Stimulated activated CD8-positive, alpha-beta memory T cell treated with anti-CD3 and anti-CD28 coated beads, Interleukin-12 subunit alpha, Interleukin-12 subunit beta, amount 100 ng/mL, for 4 hours (primary cell): Measurements from ENCODE around the gene MCTP2.
"Not testable (repeated sequence)": the region's sequence is repeated elsewhere in the genome, so short reads cannot be mapped to it uniquely, and the experiment has no call there.

ENCODE experiments used
- DNase-seq: peaks from one replicate; pipeline ENCODE4 v3.0.0-alpha.2; 2020; ENCODE audit warnings: low read depth

MCTP2 gene

GRCh38 chr15:94235041-94235440 is 3.7 kb downstream of the MCTP2 start:
- DNase-seq: no peak

GRCh38 chr15:94235646-94236045 is 4.3 kb downstream of the MCTP2 start:
- no peak for DNase-seq

- DNase-seq: no peak
These were observed 5.2 kb downstream of the MCTP2 start for GRCh38 chr15:94236608-94237007.

- DNase-seq: no peak
These were observed 6.5 kb downstream of the MCTP2 start for GRCh38 chr15:94237903-94238302.

GRCh38 chr15:94238539-94239118 is 7.3 kb downstream of the MCTP2 start:
- no peak for DNase-seq

- no peak for DNase-seq
These were observed 8.1 kb downstream of the MCTP2 start for GRCh38 chr15:94239474-94239873.

- DNase-seq: no peak
These were observed 9.1 kb downstream of the MCTP2 start for GRCh38 chr15:94240480-94240879.

GRCh38 chr15:94242257-94242656 is 10.9 kb downstream of the MCTP2 start:
- DNase-seq: no peak

- not testable (repeated sequence) for DNase-seq
These were observed 11.6 kb downstream of the MCTP2 start for GRCh38 chr15:94243003-94243402.

GRCh38 chr15:94243418-94243817 is 12.1 kb downstream of the MCTP2 start:
- no peak for DNase-seq

- DNase-seq: no peak
These were observed 14.7 kb downstream of the MCTP2 start for GRCh38 chr15:94246016-94246415.

GRCh38 chr15:94247789-94248638 is 16.7 kb downstream of the MCTP2 start:
- DNase-seq: no peak

GRCh38 chr15:94250801-94251200 is 19.4 kb downstream of the MCTP2 start:
- no peak for DNase-seq

- no peak for DNase-seq
These were observed 20.9 kb downstream of the MCTP2 start for GRCh38 chr15:94252223-94252766.

GRCh38 chr15:94252906-94253491 is 21.6 kb downstream of the MCTP2 start:
- no peak for DNase-seq

- DNase-seq: no peak
These were observed 22.4 kb downstream of the MCTP2 start for GRCh38 chr15:94253742-94254141.

GRCh38 chr15:94255540-94255939 is 24.2 kb downstream of the MCTP2 start:
- no peak for DNase-seq

- no peak for DNase-seq
These were observed 25.1 kb downstream of the MCTP2 start for GRCh38 chr15:94256511-94256910.

- DNase-seq: not testable (repeated sequence)
These were observed 26.4 kb downstream of the MCTP2 start for GRCh38 chr15:94257776-94258175.

- no peak for DNase-seq
These were observed 26.9 kb downstream of the MCTP2 start for GRCh38 chr15:94258246-94258645.

- DNase-seq: no peak
These were observed 27.9 kb downstream of the MCTP2 start for GRCh38 chr15:94259121-94259751.

GRCh38 chr15:94259863-94260262 is 28.5 kb downstream of the MCTP2 start:
- DNase-seq: no peak

- no peak for DNase-seq
These were observed 30.8 kb downstream of the MCTP2 start for GRCh38 chr15:94262201-94262600.
